Prostate gland (tissue), 2 donors: ENCODE measurements around the gene ITGAX. TPM values are rescaled to one million over a fixed set of nuclear protein-coding genes. Genes with fewer than 3 reads are reported as not detected.
"Not testable (repeated sequence)": the region's sequence is repeated elsewhere in the genome, so short reads cannot be mapped to it uniquely, and the experiment has no call there.

Experiments used
- DNase-seq: peaks from one replicate; pipeline ENCODE4 v3.0.0-alpha.2; 2019; ENCODE audit warnings: low spot score
- H3K27ac ChIP-seq, 2 donors: fragments of 200-600 bp; sonication (generic); 2 replicates each; pipeline ENCODE4 v1.5.1; 2017 to 2019
- H3K27me3 ChIP-seq: fragments of 200-600 bp; sonication (generic); replicated peaks from 2 replicates; pipeline ENCODE4 v1.5.1; 2019; ENCODE audit not compliant: insufficient read depth
- H3K36me3 ChIP-seq, 2 donors: fragments of 200-600 bp; sonication (generic); 1 replicate in 1 of 2; 2 replicates in 1 of 2; pipeline versions ENCODE4 v1.5.1 to v1.8.1; 2017 to 2019
- H3K4me1 ChIP-seq: fragments of 200-600 bp; sonication (generic); replicated peaks from 2 replicates; pipeline ENCODE4 v1.5.1; 2019
- H3K4me3 ChIP-seq, 2 donors: fragments of 200-600 bp; sonication (generic); 2 replicates each; pipeline ENCODE4 v1.5.1; 2017 to 2019
- H3K9me3 ChIP-seq: fragments of 200-600 bp; sonication (generic); 2 replicates; pipeline ENCODE4 v1.5.1; 2017
- POLR2A ChIP-seq: fragments of 450-650 bp; IDR thresholded peaks from one replicate; pipeline ENCODE4 v1.6.1; 2016; ENCODE audit warnings: antibody characterized with exemption, mild to moderate bottlenecking
- POLR2AphosphoS5 ChIP-seq: sonication (generic); formaldehyde crosslinking; IDR thresholded peaks from one replicate; pipeline ENCODE4 v1.6.1; 2017; ENCODE audit warnings: antibody characterized with exemption
- WGBS: methylation state at CpG from one replicate; pipeline ENCODE4 v1.1.5; 2018; 5-methylcytosine and 5-hydroxymethylcytosine counted together
- intact Hi-C: fragments of 100-400 bp; cut with DNase I; formaldehyde crosslinking; loops from one replicate; pipeline ENCODE4 v1.14.2; 2022
- total RNA-seq, 2 donors: library from RNA; depleted of rRNA; stranded (reverse); fragments of >200 nt; gene quantifications; one replicate each; pipeline ENCODE4 v1.1.0, GENCODE V29; 2016
- TF ChIP-seq, protein P1 (sequence below), 4 experiments: fragments of 200-600 bp in 2 of 4; fragments of 450-650 bp in 2 of 4; sonication (generic) in 2 of 4; IDR thresholded peaks; 1 replicate in 3 of 4; 2 replicates in 1 of 4; pipeline ENCODE4 v1.5.1; 2016 to 2019; ENCODE audit warnings: antibody characterized with exemption in 4 of 4, mild to moderate bottlenecking in 2 of 4, moderate library complexity in 2 of 4

The ITGAX gene
- total RNA-seq = 1 to 10 TPM; 2.0 to 3.7 TPM

DNA sequence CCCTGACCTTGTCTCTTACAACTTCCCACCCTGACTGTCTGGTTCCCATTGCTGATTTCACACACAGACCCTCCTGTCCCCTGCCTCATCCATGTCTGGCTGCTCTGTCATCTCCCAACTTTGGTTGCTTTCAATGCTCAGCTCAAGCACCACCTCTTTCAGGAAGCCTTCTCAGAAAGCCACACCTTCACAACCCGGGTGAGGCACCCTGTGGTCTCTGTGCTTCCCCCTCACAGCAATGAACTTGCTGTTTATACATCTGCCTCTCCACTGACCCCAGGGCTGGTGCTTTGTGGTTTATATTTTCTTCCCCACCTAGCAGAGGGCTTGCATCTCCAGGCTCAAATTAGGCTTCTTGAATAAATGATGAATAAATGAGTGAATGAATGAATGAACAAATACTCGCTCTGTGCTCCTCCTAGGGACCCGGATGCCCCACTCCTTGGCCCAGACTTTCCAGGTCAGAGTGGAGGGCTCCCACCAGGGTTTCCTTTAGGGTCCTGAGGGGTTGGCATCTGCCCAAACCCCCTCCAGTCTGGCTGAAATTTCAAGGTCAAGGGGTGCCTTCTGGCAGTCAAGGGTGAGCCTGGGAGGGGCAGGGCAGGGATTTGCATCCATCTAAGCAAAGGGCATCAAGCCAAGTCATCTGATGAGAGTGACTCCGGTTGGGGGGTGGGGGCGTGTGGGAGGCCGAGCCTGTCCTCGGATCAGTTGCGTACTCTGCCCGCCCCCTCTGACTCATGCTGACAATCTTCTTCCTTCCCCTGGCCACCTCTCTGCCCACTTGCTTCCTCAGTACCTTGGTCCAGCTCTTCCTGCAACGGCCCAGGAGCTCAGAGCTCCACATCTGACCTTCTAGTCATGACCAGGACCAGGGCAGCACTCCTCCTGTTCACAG, at the start of gene ITGAX:
ITGAX (plus strand) TSS at position 783 of the 898 bp plus-strand sequence; CDS start at position 862, 79 bp downstream.
- intact Hi-C loops = no loop called here
- WGBS = 35% methylated on average over 10 of the region's 10 CpGs
- no peaks in the 10 kb centered on the region for H3K36me3 ChIP-seq
- TF ChIP-seq POLR2AphosphoS5 (no peak), POLR2A (peak; percentile 22)
- DNase-seq = no peak
- no peak within 1 kb of the TSS for H3K27ac ChIP-seq
- no peaks in the 10 kb centered on the region for H3K4me1 ChIP-seq
- no peak within 1 kb of the TSS for H3K4me3 ChIP-seq
- H3K9me3 ChIP-seq = no peaks in the 10 kb centered on the region
- peaks cover 2% of the 10 kb centered on the region for H3K27me3 ChIP-seq

DNA sequence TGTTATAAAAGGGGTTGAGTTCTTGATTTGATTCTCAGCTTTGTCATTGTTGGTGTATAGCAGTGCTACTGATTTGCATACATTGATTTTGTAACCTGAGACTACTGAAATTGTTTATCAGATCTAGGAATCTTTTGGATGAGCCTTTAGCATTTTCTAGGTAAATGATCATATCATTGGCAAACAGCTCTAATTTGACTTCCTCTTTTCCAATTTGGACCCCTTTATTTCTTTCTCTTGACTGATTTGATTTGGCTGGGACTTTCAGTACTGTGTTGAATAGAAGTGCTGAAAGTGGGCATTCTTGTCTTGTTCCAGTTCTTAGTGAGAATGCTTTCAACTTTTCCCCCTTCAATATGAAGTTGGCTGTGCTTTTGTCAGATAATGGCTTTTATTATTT, 49.8 kb upstream of the ITGAX start:
- H3K9me3 ChIP-seq = no peaks in the 10 kb centered on the region
- intact Hi-C loops = no loop called here
- no peaks in the 10 kb centered on the region for H3K4me1 ChIP-seq
- no peak for DNase-seq
- no peak overlapping the region for H3K4me3 ChIP-seq
- TF ChIP-seq POLR2AphosphoS5 = no peak
- TF ChIP-seq, protein P1, sequence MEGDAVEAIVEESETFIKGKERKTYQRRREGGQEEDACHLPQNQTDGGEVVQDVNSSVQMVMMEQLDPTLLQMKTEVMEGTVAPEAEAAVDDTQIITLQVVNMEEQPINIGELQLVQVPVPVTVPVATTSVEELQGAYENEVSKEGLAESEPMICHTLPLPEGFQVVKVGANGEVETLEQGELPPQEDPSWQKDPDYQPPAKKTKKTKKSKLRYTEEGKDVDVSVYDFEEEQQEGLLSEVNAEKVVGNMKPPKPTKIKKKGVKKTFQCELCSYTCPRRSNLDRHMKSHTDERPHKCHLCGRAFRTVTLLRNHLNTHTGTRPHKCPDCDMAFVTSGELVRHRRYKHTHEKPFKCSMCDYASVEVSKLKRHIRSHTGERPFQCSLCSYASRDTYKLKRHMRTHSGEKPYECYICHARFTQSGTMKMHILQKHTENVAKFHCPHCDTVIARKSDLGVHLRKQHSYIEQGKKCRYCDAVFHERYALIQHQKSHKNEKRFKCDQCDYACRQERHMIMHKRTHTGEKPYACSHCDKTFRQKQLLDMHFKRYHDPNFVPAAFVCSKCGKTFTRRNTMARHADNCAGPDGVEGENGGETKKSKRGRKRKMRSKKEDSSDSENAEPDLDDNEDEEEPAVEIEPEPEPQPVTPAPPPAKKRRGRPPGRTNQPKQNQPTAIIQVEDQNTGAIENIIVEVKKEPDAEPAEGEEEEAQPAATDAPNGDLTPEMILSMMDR (IDR thresholded peaks at IDR 0.05) = no peak
- no peak for TF ChIP-seq POLR2A
- no peak overlapping the region for H3K27ac ChIP-seq
- H3K27me3 ChIP-seq = no peaks in the 10 kb centered on the region
- H3K36me3 ChIP-seq = no peaks in the 10 kb centered on the region

DNA sequence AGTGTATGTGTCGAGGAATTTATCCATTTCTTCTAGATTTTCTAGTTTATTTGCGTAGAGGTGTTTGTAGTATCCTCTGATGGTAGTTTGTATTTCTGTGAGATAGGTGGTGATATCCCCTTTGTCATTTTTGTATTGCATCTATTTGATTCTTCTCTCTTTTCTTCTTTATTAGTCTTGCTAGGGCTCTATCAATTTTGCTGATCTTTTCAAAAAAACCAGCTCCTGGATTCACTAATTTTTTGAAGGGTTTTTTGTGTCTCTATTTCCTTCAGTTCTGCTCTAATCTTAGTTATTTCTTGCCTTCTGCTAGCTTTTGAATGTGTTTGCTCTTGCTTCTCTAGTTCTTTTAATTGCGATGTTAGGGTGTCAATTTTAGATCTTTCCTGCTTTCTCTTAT, 46.6 kb upstream of the ITGAX start:
- H3K4me1 ChIP-seq, intact Hi-C loops, H3K9me3 ChIP-seq, H3K27me3 ChIP-seq, DNase-seq, H3K4me3 ChIP-seq, H3K36me3 ChIP-seq, H3K27ac ChIP-seq: not testable (repeated sequence)
- WGBS = 92% methylated on average over 3 of the region's 3 CpGs

DNA sequence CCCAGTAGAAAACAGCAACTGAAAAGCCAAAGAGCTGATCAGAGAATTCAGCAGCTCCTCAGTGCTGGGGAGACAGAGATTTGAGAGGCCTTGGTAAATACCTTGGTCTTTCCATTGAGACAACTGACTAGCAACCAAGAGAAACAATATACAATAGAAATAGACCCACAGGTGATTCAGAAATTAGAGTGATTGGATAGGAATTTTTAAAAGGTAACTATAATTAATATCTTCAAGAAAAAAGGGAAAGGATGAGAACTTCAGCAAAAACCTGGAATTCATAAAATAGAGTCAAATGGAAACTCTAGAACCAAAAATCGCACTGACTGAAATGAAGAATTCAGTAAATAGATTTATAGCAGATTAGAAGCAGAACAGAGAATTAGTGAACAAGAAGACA, 32.5 kb upstream of the ITGAX start:
- no peaks in the 10 kb centered on the region for H3K9me3 ChIP-seq
- intact Hi-C loops = no loop called here
- no peak overlapping the region for H3K27ac ChIP-seq
- H3K36me3 ChIP-seq = no peaks in the 10 kb centered on the region
- no peak for DNase-seq
- no peaks in the 10 kb centered on the region for H3K27me3 ChIP-seq
- no peaks in the 10 kb centered on the region for H3K4me1 ChIP-seq
- no peak overlapping the region for H3K4me3 ChIP-seq
- TF ChIP-seq POLR2AphosphoS5 = no peak
- no peak for TF ChIP-seq POLR2A
- TF ChIP-seq, protein P1 (IDR thresholded peaks at IDR 0.05) = no peak
- 83% methylated on average over 1 of the region's 1 CpG for WGBS

DNA sequence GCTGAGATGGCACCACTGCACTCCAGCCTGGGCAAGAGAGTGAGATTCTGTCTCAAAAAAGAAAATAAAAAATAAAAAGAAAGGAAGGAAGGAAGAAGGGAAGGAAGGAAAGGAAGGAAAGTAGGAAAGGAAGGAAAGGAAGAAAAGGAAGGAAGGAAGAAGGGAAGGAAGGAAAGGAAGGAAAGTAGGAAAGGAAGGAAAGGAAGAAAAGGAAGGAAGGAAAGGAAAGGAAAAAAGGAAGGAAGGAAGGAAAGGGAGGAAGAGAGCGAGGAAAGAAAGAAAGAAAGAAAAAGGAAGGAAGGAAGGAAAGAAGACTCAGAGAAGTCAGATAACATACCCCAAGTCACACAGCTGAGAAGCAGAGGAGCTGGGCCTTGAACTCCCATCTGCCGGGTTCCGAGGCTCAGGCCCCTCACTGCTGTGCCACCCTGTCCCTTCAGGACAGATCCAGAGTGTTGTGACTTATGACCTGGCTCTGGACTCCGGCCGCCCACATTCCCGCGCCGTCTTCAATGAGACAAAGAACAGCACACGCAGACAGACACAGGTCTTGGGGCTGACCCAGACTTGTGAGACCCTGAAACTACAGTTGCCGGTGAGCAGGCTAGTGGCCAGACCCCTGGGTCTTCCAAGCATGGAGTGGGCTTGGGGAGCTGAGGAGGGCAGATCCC, 30.9 kb upstream of the ITGAX start:
- no peaks in the 10 kb centered on the region for H3K4me1 ChIP-seq
- no peak overlapping the region for H3K4me3 ChIP-seq
- H3K36me3 ChIP-seq = no peaks in the 10 kb centered on the region
- 91% methylated on average over 10 of the region's 10 CpGs for WGBS
- H3K27me3 ChIP-seq = peaks cover 2% of the 10 kb centered on the region
- intact Hi-C loops = no loop called here
- H3K27ac ChIP-seq = no peak overlapping the region
- no peak for TF ChIP-seq POLR2A
- TF ChIP-seq, protein P1 (IDR thresholded peaks at IDR 0.05) = no peak
- TF ChIP-seq POLR2AphosphoS5 = no peak
- DNase-seq = no peak
- no peaks in the 10 kb centered on the region for H3K9me3 ChIP-seq
